GM19328 (cell line): Measurements from ENCODE around the gene NUMB.
A peak's percentile ranks its signal among the peaks of the same experiment; 100 is the strongest.
"Not testable (repeated sequence)": the region's sequence is repeated elsewhere in the genome, so short reads cannot be mapped to it uniquely, and the experiment has no call there.

Experiments used
- ATAC-seq: cut with Tn5 transposase; IDR thresholded peaks from one replicate; pipeline ENCODE4 v1.9.1; 2021; ENCODE audit warnings: mild to moderate bottlenecking, moderate library complexity; ENCODE audit not compliant: unreplicated experiment

Gene NUMB

GRCh38 chr14:73424453-73424852, 33.9 kb downstream of the NUMB start:
- no peak for ATAC-seq

- not testable (repeated sequence) for ATAC-seq
Observed at GRCh38 chr14:73423092-73423491, 35.3 kb downstream of the NUMB start.

- ATAC-seq = no peak
Observed at GRCh38 chr14:73422515-73422914, 35.8 kb downstream of the NUMB start.

GRCh38 chr14:73418227-73418626, 40.1 kb downstream of the NUMB start:
- no peak for ATAC-seq

- not testable (repeated sequence) for ATAC-seq
Observed at GRCh38 chr14:73406248-73406647, 52.1 kb downstream of the NUMB start.

GRCh38 chr14:73403181-73403752, 55.1 kb downstream of the NUMB start:
- no peak for ATAC-seq

GRCh38 chr14:73402579-73402978, 55.8 kb downstream of the NUMB start:
- ATAC-seq = peak; percentile 46

- ATAC-seq = no peak
Observed at GRCh38 chr14:73397810-73398209, 60.5 kb downstream of the NUMB start.

GRCh38 chr14:73394317-73394716, 64.0 kb downstream of the NUMB start:
- no peak for ATAC-seq

- no peak for ATAC-seq
Observed at GRCh38 chr14:73393375-73393774, 65.0 kb downstream of the NUMB start.

GRCh38 chr14:73392329-73393257, 65.8 kb downstream of the NUMB start:
- ATAC-seq = no peak

- ATAC-seq = not testable (repeated sequence)
Observed at GRCh38 chr14:73387860-73388259, 70.5 kb downstream of the NUMB start.

GRCh38 chr14:73386342-73386741, 72.0 kb downstream of the NUMB start:
- no peak for ATAC-seq

- not testable (repeated sequence) for ATAC-seq
Observed at GRCh38 chr14:73385021-73385420, 73.3 kb downstream of the NUMB start.

- no peak for ATAC-seq
Observed at GRCh38 chr14:73383356-73383755, 75.0 kb downstream of the NUMB start.

- ATAC-seq = no peak
Observed at GRCh38 chr14:73381380-73382013, 76.8 kb downstream of the NUMB start.

- no peak for ATAC-seq
Observed at GRCh38 chr14:73376585-73376984, 81.8 kb downstream of the NUMB start.

GRCh38 chr14:73375861-73376260, 82.5 kb downstream of the NUMB start:
- ATAC-seq = no peak

GRCh38 chr14:73374218-73374617, 84.1 kb downstream of the NUMB start:
- no peak for ATAC-seq

GRCh38 chr14:73372529-73372928, 85.8 kb downstream of the NUMB start:
- no peak for ATAC-seq

GRCh38 chr14:73370561-73370960, 87.8 kb downstream of the NUMB start:
- no peak for ATAC-seq

GRCh38 chr14:73369428-73369827, 88.9 kb downstream of the NUMB start:
- ATAC-seq = no peak
